ENCODE measurements around the gene CISD1.

- TF ChIP-seq CTCF (IDR thresholded peaks at IDR 0.05) (no peak), POLR2A (IDR thresholded peaks at IDR 0.05) (no peak)
Observed at GRCh38 chr10:58254644-58255043, 14.3 kb upstream of the CISD1 start.
